Measurements from ENCODE around the gene NFIB. TPM values are rescaled to one million over a fixed set of nuclear protein-coding genes. Genes with fewer than 3 reads are reported as not detected.

NFIB gene
- total and polyA plus RNA-seq, 7 experiments from 2014 or later: 0.32 TPM; not detected in 6

DNA sequence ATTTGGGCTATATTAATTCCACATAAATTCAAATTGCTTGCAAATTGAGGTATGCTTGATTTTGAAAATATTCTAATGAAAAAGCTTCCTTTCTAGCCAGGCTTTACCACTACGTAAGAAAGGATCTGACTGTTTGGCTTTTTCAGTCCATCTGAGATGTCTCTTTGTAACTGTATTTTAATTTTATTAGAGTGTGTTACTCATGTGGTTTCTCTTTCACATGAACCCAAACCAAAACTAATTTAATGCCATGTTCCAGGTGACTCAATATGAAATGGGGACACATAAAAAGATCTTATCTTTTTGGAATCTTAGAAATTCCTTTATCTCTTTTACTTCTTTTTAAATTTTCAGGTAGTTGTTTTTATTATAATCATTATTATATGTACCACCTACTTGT lies 85.3 kb downstream of the NFIB start:
- ATAC-seq: no peak
- H3K4me1 Mint-ChIP-seq: no peaks in the 10 kb centered on the region
- H3K27me3 Mint-ChIP-seq: peaks cover 0 to 6% (median 0%) of the 10 kb centered on the region in 5 donors
- no peaks in the 10 kb centered on the region for H3K36me3 Mint-ChIP-seq
- no peak overlapping the region for H3K27ac ChIP-seq (ENCODE audit: low read depth, low read length)
- ChIA-PET CTCF (no interaction called here), POLR2A (no interaction called here)
- no peaks in the 10 kb centered on the region for H3K4me1 ChIP-seq (ENCODE audit: control insufficient read depth in 2 of 2, insufficient read depth in 2 of 2, low read length in 2 of 2)
- no peaks in the 10 kb centered on the region for H3K36me3 ChIP-seq (ENCODE audit: control insufficient read depth in 2 of 3, insufficient read depth in 3 of 3, low read length in 3 of 3)
- intact Hi-C loops (cut with micrococcal nuclease): no loop called here
- H3K9me3 ChIP-seq (ENCODE audit: control insufficient read depth in 2 of 3, low read length in 3 of 3): no peaks in the 10 kb centered on the region
- H3K27me3 ChIP-seq (ENCODE audit: control insufficient read depth in 2 of 2, insufficient read depth in 2 of 2, low read length in 2 of 2): no peaks in the 10 kb centered on the region
- no peak overlapping the region for H3K4me3 ChIP-seq (ENCODE audit: low read length)
- H3K27ac Mint-ChIP-seq: no peak overlapping the region
- DNase-seq: no peak
- no peaks in the 10 kb centered on the region for H3K9me3 Mint-ChIP-seq
- no peak overlapping the region for H3K4me3 Mint-ChIP-seq

DNA sequence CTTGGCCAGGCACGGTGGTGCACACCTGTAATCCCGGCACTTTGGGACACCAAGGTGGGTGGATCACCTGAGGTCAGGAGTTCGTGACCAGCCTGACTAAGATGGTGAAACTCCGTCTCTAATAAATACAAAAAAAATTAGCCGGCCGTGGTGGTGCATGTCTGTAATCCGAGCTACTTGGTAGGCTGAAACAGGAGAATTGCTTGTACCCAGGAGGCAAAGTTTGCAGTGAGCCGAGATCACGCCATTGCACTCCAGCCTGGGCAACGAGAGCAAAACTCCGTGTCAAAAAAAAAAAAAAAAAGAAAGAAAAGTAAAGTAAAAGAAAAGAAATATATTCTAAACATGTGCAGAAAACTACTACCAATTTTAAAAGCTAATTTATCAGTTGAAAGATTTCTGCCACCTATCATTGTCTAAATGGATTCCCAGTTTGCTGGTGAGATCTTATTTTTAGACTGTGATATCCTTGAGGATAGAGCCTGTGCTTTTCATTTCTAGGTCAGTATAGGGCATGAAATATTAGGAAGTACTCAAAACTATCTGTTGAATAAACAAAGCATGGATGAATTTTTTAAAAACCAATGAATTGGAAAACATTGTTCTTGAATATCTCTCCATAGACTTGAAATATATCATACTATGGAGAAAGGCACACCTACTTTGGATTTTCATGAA lies 86.9 kb downstream of the NFIB start:
- H3K36me3 Mint-ChIP-seq: no peaks in the 10 kb centered on the region
- no peaks in the 10 kb centered on the region for H3K4me1 ChIP-seq (ENCODE audit: control insufficient read depth in 2 of 2, insufficient read depth in 2 of 2, low read length in 2 of 2)
- H3K4me3 Mint-ChIP-seq: no peak overlapping the region

DNA sequence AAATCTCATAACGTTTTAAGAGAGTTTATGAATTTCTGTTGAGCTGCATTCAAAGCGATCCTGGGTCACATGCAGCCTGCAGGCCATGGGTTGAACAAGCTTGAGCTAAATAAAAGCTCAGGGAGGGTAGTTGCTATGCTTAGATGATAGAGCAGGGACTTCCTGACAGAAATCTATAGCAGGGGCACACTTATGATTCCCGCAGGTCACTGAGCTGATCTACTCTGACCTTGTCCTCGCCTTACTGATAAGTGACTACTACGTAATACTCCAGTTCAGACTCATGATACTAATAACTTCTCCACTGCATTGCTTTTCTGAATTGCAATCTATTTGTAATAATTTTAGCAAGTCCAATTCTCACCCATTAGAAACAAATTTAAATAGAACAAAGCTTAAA lies 90.9 kb downstream of the NFIB start:
- Histone ChIP-seq H3K4me3 (ENCODE audit: low read length) (no peak overlapping the region), H3K36me3 (ENCODE audit: control insufficient read depth in 2 of 3, insufficient read depth in 3 of 3, low read length in 3 of 3) (no peaks in the 10 kb centered on the region), H3K27me3 (ENCODE audit: control insufficient read depth in 2 of 2, insufficient read depth in 2 of 2, low read length in 2 of 2) (no peaks in the 10 kb centered on the region), H3K4me1 (ENCODE audit: control insufficient read depth in 2 of 2, insufficient read depth in 2 of 2, low read length in 2 of 2) (no peaks in the 10 kb centered on the region), H3K27ac (ENCODE audit: low read depth, low read length) (no peak overlapping the region), H3K9me3 (ENCODE audit: control insufficient read depth in 2 of 3, low read length in 3 of 3) (no peaks in the 10 kb centered on the region)
- ATAC-seq (no peak), DNase-seq (no peak)
- Mint-ChIP-seq H3K4me1 (no peaks in the 10 kb centered on the region), H3K4me3 (no peak overlapping the region), H3K9me3 (peaks cover 0 to 5% (median 0%) of the 10 kb centered on the region in 11 donors), H3K27ac (no peak overlapping the region), H3K36me3 (no peaks in the 10 kb centered on the region), H3K27me3 (peaks cover 0 to 6% (median 0%) of the 10 kb centered on the region in 5 donors)
- intact Hi-C loops (cut with micrococcal nuclease): no loop called here
- CTCF ChIA-PET: no interaction called here
- POLR2A ChIA-PET: no interaction called here

More for the DNA sequence above, 86.9 kb downstream of the NFIB start:
- Mint-ChIP-seq H3K9me3 (peaks cover 0 to 5% (median 0%) of the 10 kb centered on the region in 11 donors), H3K27me3 (peaks cover 0 to 6% (median 0%) of the 10 kb centered on the region in 5 donors), H3K4me1 (no peaks in the 10 kb centered on the region), H3K27ac (no peak overlapping the region)
- ChIA-PET POLR2A (no interaction called here), CTCF (no interaction called here)
- intact Hi-C loops (cut with micrococcal nuclease): no loop called here
- DNase-seq: no peak
- Histone ChIP-seq H3K36me3 (ENCODE audit: control insufficient read depth in 2 of 3, insufficient read depth in 3 of 3, low read length in 3 of 3) (no peaks in the 10 kb centered on the region), H3K27me3 (ENCODE audit: control insufficient read depth in 2 of 2, insufficient read depth in 2 of 2, low read length in 2 of 2) (no peaks in the 10 kb centered on the region), H3K9me3 (ENCODE audit: control insufficient read depth in 2 of 3, low read length in 3 of 3) (no peaks in the 10 kb centered on the region), H3K4me3 (ENCODE audit: low read length) (no peak overlapping the region), H3K27ac (ENCODE audit: low read depth, low read length) (no peak overlapping the region)
- no peak for ATAC-seq

DNA sequence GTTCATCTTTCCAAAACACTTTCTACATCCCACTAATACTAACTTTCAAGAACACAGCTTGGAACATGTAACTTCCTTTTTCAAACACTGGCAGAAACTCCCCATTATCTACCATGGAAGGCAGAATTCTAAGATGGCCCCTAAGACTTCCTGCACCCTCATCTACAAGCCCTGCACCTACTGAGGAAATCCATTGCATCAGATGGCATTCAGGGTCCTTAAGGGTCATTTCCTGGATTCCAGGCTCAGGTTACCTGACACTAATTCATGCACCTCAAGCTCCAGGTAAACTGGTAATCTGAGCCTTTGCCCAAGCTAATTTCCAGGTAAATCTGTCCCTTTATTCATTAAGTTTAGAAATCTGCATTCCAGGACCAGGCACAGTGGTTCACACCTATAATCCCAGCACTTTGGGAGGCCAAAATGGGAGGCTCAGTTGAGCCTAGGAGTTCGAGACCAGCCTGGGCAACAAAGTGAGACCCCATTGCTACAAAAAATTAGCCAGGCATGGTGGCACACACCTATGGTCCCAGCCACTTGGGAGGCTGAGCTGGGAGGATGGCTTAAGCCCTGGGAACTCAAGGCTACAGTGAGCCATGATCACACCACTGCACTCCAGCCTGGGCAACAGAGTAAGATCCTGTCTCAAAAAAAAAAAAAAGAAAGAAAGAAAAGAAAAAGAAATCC lies 91.6 kb downstream of the NFIB start:
- Mint-ChIP-seq H3K9me3 (peaks cover 0 to 5% (median 0%) of the 10 kb centered on the region in 11 donors), H3K27me3 (peaks cover 0 to 6% (median 0%) of the 10 kb centered on the region in 5 donors), H3K4me3 (no peak overlapping the region), H3K36me3 (no peaks in the 10 kb centered on the region), H3K4me1 (no peaks in the 10 kb centered on the region), H3K27ac (no peak overlapping the region)
- no peak overlapping the region for H3K4me3 ChIP-seq (ENCODE audit: low read length)
- no peak for ATAC-seq
- intact Hi-C loops (cut with micrococcal nuclease): no loop called here
- H3K4me1 ChIP-seq (ENCODE audit: control insufficient read depth in 2 of 2, insufficient read depth in 2 of 2, low read length in 2 of 2): no peaks in the 10 kb centered on the region
- POLR2A ChIA-PET: no interaction called here
- no peak for DNase-seq
- CTCF ChIA-PET: no interaction called here
- H3K27ac ChIP-seq (ENCODE audit: low read depth, low read length): no peak overlapping the region
- no peaks in the 10 kb centered on the region for H3K9me3 ChIP-seq (ENCODE audit: control insufficient read depth in 2 of 3, low read length in 3 of 3)
- no peaks in the 10 kb centered on the region for H3K36me3 ChIP-seq (ENCODE audit: control insufficient read depth in 2 of 3, insufficient read depth in 3 of 3, low read length in 3 of 3)
- no peaks in the 10 kb centered on the region for H3K27me3 ChIP-seq (ENCODE audit: control insufficient read depth in 2 of 2, insufficient read depth in 2 of 2, low read length in 2 of 2)

DNA sequence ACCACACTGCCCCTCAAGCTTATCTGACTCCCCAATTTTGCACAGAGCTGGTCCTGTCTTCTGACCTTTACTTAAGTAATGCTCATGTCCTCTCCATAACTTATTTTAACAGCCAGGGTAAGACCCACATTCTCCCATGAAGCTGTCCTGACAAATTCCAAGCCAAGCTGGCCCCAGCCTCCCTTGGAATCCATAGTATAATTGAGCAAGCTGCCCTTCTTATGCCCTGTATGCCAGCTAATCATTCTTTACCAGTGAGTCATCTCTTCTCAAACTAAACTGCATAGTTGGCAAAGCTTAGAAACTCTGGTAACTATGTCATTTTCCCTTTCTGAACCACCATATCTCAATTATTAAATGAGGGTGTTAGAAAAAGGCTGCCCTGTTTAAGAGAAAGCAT lies 92.4 kb downstream of the NFIB start:
- no peak overlapping the region for H3K4me3 ChIP-seq (ENCODE audit: low read length)
- CTCF ChIA-PET: no interaction called here
- H3K4me3 Mint-ChIP-seq: no peak overlapping the region

DNA sequence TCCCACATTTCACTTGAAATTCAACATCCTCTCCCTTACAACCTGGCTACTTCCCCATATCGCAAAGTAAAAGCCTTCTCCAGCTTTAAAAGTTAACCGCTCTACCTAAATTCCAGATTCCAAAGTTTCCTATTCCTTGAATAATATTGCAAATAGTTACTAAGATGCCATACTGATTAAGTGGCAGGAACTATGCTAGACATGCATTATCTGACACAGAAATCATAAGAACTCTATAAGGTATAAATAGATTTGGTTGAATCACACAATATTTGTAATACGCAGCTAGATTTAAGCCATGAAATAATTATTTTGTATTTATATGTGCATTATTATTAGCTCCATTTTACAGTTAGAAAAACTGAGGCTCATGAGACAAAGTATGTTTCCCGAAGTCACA lies 92.8 kb downstream of the NFIB start:
- intact Hi-C loops (cut with micrococcal nuclease): no loop called here

More for the DNA sequence above, 92.4 kb downstream of the NFIB start:
- H3K9me3 Mint-ChIP-seq: peaks cover 0 to 5% (median 0%) of the 10 kb centered on the region in 11 donors
- Histone ChIP-seq H3K27ac (ENCODE audit: low read depth, low read length) (no peak overlapping the region), H3K27me3 (ENCODE audit: control insufficient read depth in 2 of 2, insufficient read depth in 2 of 2, low read length in 2 of 2) (no peaks in the 10 kb centered on the region), H3K36me3 (ENCODE audit: control insufficient read depth in 2 of 3, insufficient read depth in 3 of 3, low read length in 3 of 3) (no peaks in the 10 kb centered on the region), H3K4me1 (ENCODE audit: control insufficient read depth in 2 of 2, insufficient read depth in 2 of 2, low read length in 2 of 2) (no peaks in the 10 kb centered on the region), H3K9me3 (ENCODE audit: control insufficient read depth in 2 of 3, low read length in 3 of 3) (no peaks in the 10 kb centered on the region)
- no peaks in the 10 kb centered on the region for H3K4me1 Mint-ChIP-seq
- no peak overlapping the region for H3K27ac Mint-ChIP-seq
- peaks cover 0 to 6% (median 0%) of the 10 kb centered on the region in 5 donors for H3K27me3 Mint-ChIP-seq
- ATAC-seq (no peak), DNase-seq (no peak)
- POLR2A ChIA-PET: no interaction called here
- no peaks in the 10 kb centered on the region for H3K36me3 Mint-ChIP-seq
- intact Hi-C loops (cut with micrococcal nuclease): no loop called here

DNA sequence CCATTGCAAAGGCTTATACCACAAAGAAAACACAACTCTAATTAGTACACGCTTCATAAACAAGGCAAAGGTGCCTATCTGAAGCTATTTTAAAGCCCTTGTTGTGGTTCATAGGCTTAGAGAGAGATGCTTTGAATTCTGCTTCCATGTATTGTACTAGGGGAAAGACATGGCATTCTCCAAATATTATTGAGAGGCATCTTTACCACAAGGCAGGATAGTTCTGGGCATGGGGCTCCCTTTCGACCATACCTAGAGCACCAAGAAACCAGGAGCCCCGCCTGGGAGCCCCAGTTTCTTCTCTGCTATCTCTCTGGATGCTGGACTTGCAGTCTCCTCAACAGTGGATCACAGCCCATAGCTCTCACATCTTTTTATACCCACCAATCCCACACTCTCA lies 93.7 kb downstream of the NFIB start:
- H3K27ac Mint-ChIP-seq: no peak overlapping the region

More for the DNA sequence above, 92.8 kb downstream of the NFIB start:
- H3K4me3 ChIP-seq (ENCODE audit: low read length): no peak overlapping the region
- peaks cover 0 to 6% (median 0%) of the 10 kb centered on the region in 5 donors for H3K27me3 Mint-ChIP-seq
- peaks cover 0 to 5% (median 0%) of the 10 kb centered on the region in 11 donors for H3K9me3 Mint-ChIP-seq
- ATAC-seq (no peak), DNase-seq (no peak)
- ChIA-PET CTCF (no interaction called here), POLR2A (no interaction called here)
- no peaks in the 10 kb centered on the region for H3K9me3 ChIP-seq (ENCODE audit: control insufficient read depth in 2 of 3, low read length in 3 of 3)
- H3K36me3 Mint-ChIP-seq: no peaks in the 10 kb centered on the region
- H3K4me3 Mint-ChIP-seq: no peak overlapping the region
- H3K4me1 Mint-ChIP-seq: no peaks in the 10 kb centered on the region
- no peak overlapping the region for H3K27ac Mint-ChIP-seq
- H3K27me3 ChIP-seq (ENCODE audit: control insufficient read depth in 2 of 2, insufficient read depth in 2 of 2, low read length in 2 of 2): no peaks in the 10 kb centered on the region
- H3K36me3 ChIP-seq (ENCODE audit: control insufficient read depth in 2 of 3, insufficient read depth in 3 of 3, low read length in 3 of 3): no peaks in the 10 kb centered on the region
- no peaks in the 10 kb centered on the region for H3K4me1 ChIP-seq (ENCODE audit: control insufficient read depth in 2 of 2, insufficient read depth in 2 of 2, low read length in 2 of 2)
- H3K27ac ChIP-seq (ENCODE audit: low read depth, low read length): no peak overlapping the region

More for the DNA sequence above, 93.7 kb downstream of the NFIB start:
- H3K4me3 Mint-ChIP-seq: no peak overlapping the region
- ChIA-PET CTCF (no interaction called here), POLR2A (no interaction called here)
- Histone ChIP-seq H3K9me3 (ENCODE audit: control insufficient read depth in 2 of 3, low read length in 3 of 3) (no peaks in the 10 kb centered on the region), H3K27me3 (ENCODE audit: control insufficient read depth in 2 of 2, insufficient read depth in 2 of 2, low read length in 2 of 2) (no peaks in the 10 kb centered on the region), H3K4me1 (ENCODE audit: control insufficient read depth in 2 of 2, insufficient read depth in 2 of 2, low read length in 2 of 2) (no peaks in the 10 kb centered on the region), H3K36me3 (ENCODE audit: control insufficient read depth in 2 of 3, insufficient read depth in 3 of 3, low read length in 3 of 3) (no peaks in the 10 kb centered on the region), H3K4me3 (ENCODE audit: low read length) (no peak overlapping the region), H3K27ac (ENCODE audit: low read depth, low read length) (no peak overlapping the region)
- H3K36me3 Mint-ChIP-seq: no peaks in the 10 kb centered on the region
- H3K27me3 Mint-ChIP-seq: peaks cover 0 to 6% (median 0%) of the 10 kb centered on the region in 5 donors
- intact Hi-C loops (cut with micrococcal nuclease): no loop called here
- DNase-seq: no peak
- no peak for ATAC-seq
- H3K9me3 Mint-ChIP-seq: peaks cover 0 to 5% (median 0%) of the 10 kb centered on the region in 11 donors
- no peaks in the 10 kb centered on the region for H3K4me1 Mint-ChIP-seq

All from naive thymus-derived CD4-positive, alpha-beta T cell (primary cell).